ENCODE results near the gene RAP1A.

Gene RAP1A

DNA sequence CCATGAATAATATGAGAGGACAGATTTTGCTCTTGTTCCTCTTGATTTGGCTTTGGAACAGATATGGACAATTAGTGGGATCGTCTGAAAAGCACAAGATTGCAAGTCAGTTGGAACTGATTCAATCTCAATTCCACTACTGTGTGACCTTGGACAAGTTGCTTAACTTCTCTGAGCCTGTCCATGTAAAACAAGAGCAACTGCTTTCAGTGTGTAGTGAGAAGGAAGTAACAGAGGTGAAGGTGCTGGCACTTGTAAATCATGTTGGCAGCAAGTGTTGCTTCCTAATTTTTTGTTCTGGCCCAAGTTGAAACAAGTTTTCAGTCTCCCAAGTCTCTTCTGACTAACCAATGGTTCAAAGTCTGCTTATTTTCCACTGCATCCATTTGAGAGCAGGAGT, 104.3 kb downstream of the RAP1A start:
- Histone ChIP-seq H2AK5ac (ENCODE audit: low read length) (no peak overlapping the region), H3K18ac (ENCODE audit: low read length) (no peak overlapping the region), H3K27me3 (ENCODE audit: insufficient read depth, low read length, poor library complexity) (no peaks in the 10 kb centered on the region), H3K4ac (ENCODE audit: low read depth, low read length) (no peak overlapping the region), H3K56ac (ENCODE audit: low read length) (no peak overlapping the region), H3K4me2 (ENCODE audit: low read length) (no peak overlapping the region), H3K9ac (ENCODE audit: low read length) (no peak overlapping the region), H2BK15ac (replicated peaks; ENCODE audit: low read depth) (no peak overlapping the region), H3K79me1 (ENCODE audit: low read length) (no peaks in the 10 kb centered on the region), H3K27ac (ENCODE audit: low read depth, low read length) (no peak overlapping the region), H4K5ac (ENCODE audit: low read length) (no peak overlapping the region), H2BK5ac (ENCODE audit: low read length) (no peak overlapping the region), H4K8ac (ENCODE audit: low read depth, low read length) (no peak overlapping the region), H3K4me1 (ENCODE audit: control insufficient read depth, low read depth, low read length) (peaks cover 6% of the 10 kb centered on the region), H3K4me3 (ENCODE audit: low read length) (no peak overlapping the region), H3K23ac (ENCODE audit: low read length) (no peak overlapping the region), H3K36me3 (ENCODE audit: control insufficient read depth, insufficient read depth, low read length) (no peaks in the 10 kb centered on the region), H3K79me2 (ENCODE audit: control insufficient read depth, insufficient read depth, low read length) (no peaks in the 10 kb centered on the region), H2BK120ac (ENCODE audit: low read depth, low read length) (no peak overlapping the region)
- no CpG with 5 or more reads among the region's 1 CpG for WGBS (ENCODE audit: extremely low coverage, insufficient coverage, low lambda C conversion rate)
- DNase-seq: no peak

DNA sequence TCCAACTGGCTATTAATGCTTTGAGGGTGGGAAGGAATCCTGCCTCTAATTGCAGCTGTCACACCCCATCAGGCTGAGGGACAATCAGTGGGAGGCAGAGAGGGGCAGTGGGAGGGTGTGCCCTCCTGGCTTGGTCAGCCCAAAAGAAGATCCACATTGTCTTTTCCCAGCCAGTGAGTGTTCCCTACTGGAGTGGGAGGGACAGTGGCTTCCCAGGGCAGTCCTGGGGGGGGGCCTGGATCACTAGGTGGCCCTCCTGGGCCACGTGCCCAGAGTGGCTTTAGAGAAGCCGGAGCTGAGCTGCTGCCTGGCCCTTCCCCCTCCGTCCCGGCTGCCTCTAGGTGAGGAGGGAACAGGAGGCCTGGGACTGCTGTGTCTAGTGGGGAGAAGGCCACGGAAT, 105.6 kb downstream of the RAP1A start:
- H2BK5ac ChIP-seq (ENCODE audit: low read length): no peak overlapping the region
- H3K56ac ChIP-seq (ENCODE audit: low read length): peak overlapping the region; percentile 19
- H3K23ac ChIP-seq (ENCODE audit: low read length): no peak overlapping the region
- H4K8ac ChIP-seq (ENCODE audit: low read depth, low read length): no peak overlapping the region
- H3K36me3 ChIP-seq (ENCODE audit: control insufficient read depth, insufficient read depth, low read length): no peaks in the 10 kb centered on the region
- peaks cover 6% of the 10 kb centered on the region for H3K4me1 ChIP-seq (ENCODE audit: control insufficient read depth, low read depth, low read length)
- H4K5ac ChIP-seq (ENCODE audit: low read length): no peak overlapping the region
- H3K4ac ChIP-seq (ENCODE audit: low read depth, low read length): no peak overlapping the region
- DNase-seq: peak; percentile 30
- H3K27ac ChIP-seq (ENCODE audit: low read depth, low read length): no peak overlapping the region
- no peak overlapping the region for H2BK15ac ChIP-seq (replicated peaks; ENCODE audit: low read depth)
- no peaks in the 10 kb centered on the region for H3K79me1 ChIP-seq (ENCODE audit: low read length)
- no peaks in the 10 kb centered on the region for H3K27me3 ChIP-seq (ENCODE audit: insufficient read depth, low read length, poor library complexity)
- no peak overlapping the region for H2BK120ac ChIP-seq (ENCODE audit: low read depth, low read length)
- WGBS (ENCODE audit: extremely low coverage, insufficient coverage, low lambda C conversion rate): no CpG with 5 or more reads among the region's 5 CpGs
- no peak overlapping the region for H2AK5ac ChIP-seq (ENCODE audit: low read length)
- H3K4me3 ChIP-seq (ENCODE audit: low read length): no peak overlapping the region
- no peak overlapping the region for H3K9ac ChIP-seq (ENCODE audit: low read length)
- no peak overlapping the region for H3K18ac ChIP-seq (ENCODE audit: low read length)
- H3K4me2 ChIP-seq (ENCODE audit: low read length): no peak overlapping the region
- H3K79me2 ChIP-seq (ENCODE audit: control insufficient read depth, insufficient read depth, low read length): no peaks in the 10 kb centered on the region

DNA sequence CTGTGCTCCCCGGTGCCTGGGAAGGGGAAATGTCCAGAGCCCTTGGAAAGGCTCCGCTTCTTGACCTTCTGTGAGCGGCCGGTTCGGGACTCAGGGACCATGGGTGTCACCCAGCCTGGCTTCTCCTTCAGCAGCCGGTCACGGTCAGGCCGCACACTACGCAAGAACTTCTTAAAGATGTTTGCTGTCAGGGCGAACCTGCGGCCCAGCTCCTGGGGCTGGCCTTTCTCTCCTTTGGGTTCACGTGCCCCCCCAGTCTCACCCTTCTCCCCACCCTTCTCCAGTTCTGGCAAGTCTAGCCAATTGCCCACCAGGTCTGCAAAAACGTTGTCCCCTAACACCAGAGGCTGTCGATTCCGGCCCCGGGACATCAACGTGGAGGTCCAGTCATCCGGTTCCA, 107.5 kb downstream of the RAP1A start:
- Histone ChIP-seq H3K4me3 (ENCODE audit: low read length) (no peak overlapping the region), H3K27me3 (ENCODE audit: insufficient read depth, low read length, poor library complexity) (no peaks in the 10 kb centered on the region), H3K4ac (ENCODE audit: low read depth, low read length) (no peak overlapping the region), H3K9ac (ENCODE audit: low read length) (no peak overlapping the region), H3K79me1 (ENCODE audit: low read length) (peaks cover 1% of the 10 kb centered on the region), H2BK5ac (ENCODE audit: low read length) (no peak overlapping the region), H4K8ac (ENCODE audit: low read depth, low read length) (no peak overlapping the region), H3K4me2 (ENCODE audit: low read length) (no peak overlapping the region), H2BK120ac (ENCODE audit: low read depth, low read length) (no peak overlapping the region), H3K23ac (ENCODE audit: low read length) (no peak overlapping the region), H3K79me2 (ENCODE audit: control insufficient read depth, insufficient read depth, low read length) (no peaks in the 10 kb centered on the region), H2BK15ac (replicated peaks; ENCODE audit: low read depth) (no peak overlapping the region), H3K4me1 (ENCODE audit: control insufficient read depth, low read depth, low read length) (peaks cover 2% of the 10 kb centered on the region), H3K18ac (ENCODE audit: low read length) (no peak overlapping the region), H3K36me3 (ENCODE audit: control insufficient read depth, insufficient read depth, low read length) (no peaks in the 10 kb centered on the region), H3K56ac (ENCODE audit: low read length) (no peak overlapping the region), H4K5ac (ENCODE audit: low read length) (no peak overlapping the region), H2AK5ac (ENCODE audit: low read length) (no peak overlapping the region), H3K27ac (ENCODE audit: low read depth, low read length) (no peak overlapping the region)
- WGBS (ENCODE audit: extremely low coverage, insufficient coverage, low lambda C conversion rate): no CpG with 5 or more reads among the region's 18 CpGs
- no peak for DNase-seq

GRCh38 chr1:111729271-111729921, 109.8 kb downstream of the RAP1A start:
- Histone ChIP-seq H3K79me1 (ENCODE audit: low read length) (peaks cover 1% of the 10 kb centered on the region), H2BK15ac (replicated peaks; ENCODE audit: low read depth) (no peak overlapping the region), H2AK5ac (ENCODE audit: low read length) (no peak overlapping the region), H2BK5ac (ENCODE audit: low read length) (no peak overlapping the region), H3K4me1 (ENCODE audit: control insufficient read depth, low read depth, low read length) (peaks cover 2% of the 10 kb centered on the region), H4K8ac (ENCODE audit: low read depth, low read length) (no peak overlapping the region), H3K27me3 (ENCODE audit: insufficient read depth, low read length, poor library complexity) (no peaks in the 10 kb centered on the region), H2BK120ac (ENCODE audit: low read depth, low read length) (no peak overlapping the region), H3K4me2 (ENCODE audit: low read length) (no peak overlapping the region), H3K9ac (ENCODE audit: low read length) (no peak overlapping the region), H3K18ac (ENCODE audit: low read length) (no peak overlapping the region), H3K79me2 (ENCODE audit: control insufficient read depth, insufficient read depth, low read length) (no peaks in the 10 kb centered on the region), H3K23ac (ENCODE audit: low read length) (no peak overlapping the region), H3K36me3 (ENCODE audit: control insufficient read depth, insufficient read depth, low read length) (no peaks in the 10 kb centered on the region), H3K56ac (ENCODE audit: low read length) (no peak overlapping the region), H3K27ac (ENCODE audit: low read depth, low read length) (no peak overlapping the region), H3K4ac (ENCODE audit: low read depth, low read length) (no peak overlapping the region), H3K4me3 (ENCODE audit: low read length) (no peak overlapping the region), H4K5ac (ENCODE audit: low read length) (no peak overlapping the region)
- no CpG with 5 or more reads among the region's 8 CpGs for WGBS (ENCODE audit: extremely low coverage, insufficient coverage, low lambda C conversion rate)
- DNase-seq: no peak

DNA sequence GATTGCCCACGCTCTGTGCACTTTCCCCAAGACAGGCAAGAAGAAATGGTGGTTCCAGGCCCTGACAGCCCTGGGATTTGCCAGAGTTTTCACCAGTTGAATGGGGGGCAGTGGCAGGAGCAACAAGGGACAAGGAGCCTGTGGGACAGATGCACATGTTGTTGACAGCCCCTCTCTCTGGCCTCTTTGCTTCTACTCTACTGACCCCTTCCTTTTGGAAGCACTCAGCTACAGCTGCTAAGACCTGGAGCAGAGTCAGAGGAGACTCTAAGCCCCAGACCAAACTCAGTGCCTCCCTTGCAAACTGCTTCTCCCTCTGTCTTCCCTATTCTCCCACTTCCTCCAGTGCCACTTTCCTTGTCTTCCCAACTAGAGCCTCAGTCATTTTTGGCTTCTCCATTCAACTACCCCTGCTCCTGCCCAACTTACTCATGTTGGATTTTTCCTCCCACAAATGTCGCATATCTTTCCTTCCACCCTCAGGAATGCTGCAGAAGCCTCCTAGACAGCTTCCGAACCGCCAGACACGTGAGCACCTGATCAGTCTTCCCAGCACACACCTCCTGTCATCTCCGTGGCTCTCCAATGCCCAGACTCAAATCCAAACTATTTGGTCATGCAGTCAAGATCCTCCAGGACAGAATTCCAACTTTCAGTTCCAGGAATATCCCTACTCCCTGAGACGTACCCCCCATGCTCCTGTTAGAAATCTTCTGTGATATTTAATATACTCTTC, 110.5 kb downstream of the RAP1A start:
- Histone ChIP-seq H3K9ac (ENCODE audit: low read length) (no peak overlapping the region), H3K4ac (ENCODE audit: low read depth, low read length) (no peak overlapping the region), H3K56ac (ENCODE audit: low read length) (no peak overlapping the region), H2BK5ac (ENCODE audit: low read length) (no peak overlapping the region), H3K27ac (ENCODE audit: low read depth, low read length) (no peak overlapping the region), H3K79me1 (ENCODE audit: low read length) (peaks cover 1% of the 10 kb centered on the region), H2AK5ac (ENCODE audit: low read length) (no peak overlapping the region), H4K5ac (ENCODE audit: low read length) (no peak overlapping the region), H2BK120ac (ENCODE audit: low read depth, low read length) (no peak overlapping the region), H3K79me2 (ENCODE audit: control insufficient read depth, insufficient read depth, low read length) (no peaks in the 10 kb centered on the region), H3K4me1 (ENCODE audit: control insufficient read depth, low read depth, low read length) (peaks cover under 1% of the 10 kb centered on the region), H4K8ac (ENCODE audit: low read depth, low read length) (no peak overlapping the region), H2BK15ac (replicated peaks; ENCODE audit: low read depth) (no peak overlapping the region), H3K4me3 (ENCODE audit: low read length) (no peak overlapping the region), H3K4me2 (ENCODE audit: low read length) (no peak overlapping the region), H3K36me3 (ENCODE audit: control insufficient read depth, insufficient read depth, low read length) (no peaks in the 10 kb centered on the region), H3K27me3 (ENCODE audit: insufficient read depth, low read length, poor library complexity) (no peaks in the 10 kb centered on the region), H3K23ac (ENCODE audit: low read length) (no peak overlapping the region), H3K18ac (ENCODE audit: low read length) (no peak overlapping the region)
- WGBS (ENCODE audit: extremely low coverage, insufficient coverage, low lambda C conversion rate): no CpG with 5 or more reads among the region's 7 CpGs
- no peak for DNase-seq

All from mesendoderm (in vitro differentiated cells).